IPS-15b (cell line): Measurements from ENCODE around the gene ARHGEF10L.

Experiments used
- H3K27me3 ChIP-seq: one replicate; pipeline ENCODE4 v1.6.1; 2013; ENCODE audit warnings: low read length; ENCODE audit not compliant: control insufficient read depth, insufficient read depth
- H3K36me3 ChIP-seq: one replicate; pipeline ENCODE4 v1.6.1; 2013; ENCODE audit warnings: low read length; ENCODE audit not compliant: control insufficient read depth, insufficient read depth
- H3K4me1 ChIP-seq: one replicate; pipeline ENCODE4 v1.6.1; 2013; ENCODE audit warnings: mild to moderate bottlenecking, low read length; ENCODE audit not compliant: control insufficient read depth, insufficient read depth
- H3K4me3 ChIP-seq: one replicate; pipeline ENCODE4 v1.5.1; 2013; ENCODE audit warnings: low read depth, low read length
- H3K9ac ChIP-seq: one replicate; pipeline ENCODE4 v1.6.1; 2013; ENCODE audit warnings: low read depth, mild to moderate bottlenecking, low read length
- H3K9me3 ChIP-seq: one replicate; pipeline ENCODE4 v1.6.1; 2013; ENCODE audit warnings: mild to moderate bottlenecking, low read length; ENCODE audit not compliant: control insufficient read depth, insufficient read depth

Gene ARHGEF10L

DNA sequence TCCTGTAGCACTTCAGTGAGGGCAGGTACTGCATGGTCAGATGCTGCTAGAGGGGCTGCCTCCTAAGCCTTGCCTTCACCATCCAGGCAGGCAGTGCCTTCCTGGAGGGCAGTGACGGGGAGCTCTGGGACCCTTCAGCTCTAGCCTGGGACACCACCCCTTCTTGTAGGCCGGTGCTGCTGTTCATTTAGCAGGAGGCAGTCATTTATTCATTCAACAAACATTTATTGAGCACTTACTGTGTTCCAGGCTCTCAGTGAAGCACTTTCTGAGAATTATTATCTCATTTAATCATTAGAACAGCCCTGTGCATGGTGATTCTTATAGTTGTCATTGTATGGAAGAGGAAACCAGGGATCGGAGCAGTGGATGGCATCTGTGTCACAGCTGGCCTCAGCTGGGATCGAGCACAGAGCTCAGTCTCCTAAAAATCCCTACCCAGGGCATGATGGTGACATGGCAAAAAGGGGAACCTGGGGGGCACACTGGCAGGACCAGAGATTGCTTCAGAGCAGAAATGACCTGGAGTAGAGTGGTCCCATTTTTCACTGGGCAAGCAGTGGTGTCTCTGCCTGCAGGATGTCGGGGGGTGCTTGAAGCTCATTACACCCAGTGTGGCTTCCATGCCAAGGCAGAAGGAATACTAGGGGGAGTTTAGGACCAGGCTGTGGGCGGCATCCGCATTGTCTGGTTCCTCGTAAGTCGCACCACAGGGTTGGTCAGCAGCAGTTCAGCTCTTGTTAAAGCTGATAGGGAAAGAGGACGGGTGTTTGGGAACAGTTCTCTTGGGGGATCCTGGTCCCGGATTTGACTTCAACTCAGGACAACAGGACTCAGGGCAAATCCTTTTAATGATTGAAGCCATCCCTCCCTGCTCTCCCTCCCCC is 28.8 kb downstream of the ARHGEF10L start:
- Histone ChIP-seq H3K36me3 (no peaks in the 10 kb centered on the region), H3K9me3 (no peaks in the 10 kb centered on the region), H3K4me1 (peaks cover 47% of the 10 kb centered on the region), H3K4me3 (no peak overlapping the region), H3K9ac (no peak overlapping the region), H3K27me3 (no peaks in the 10 kb centered on the region)

DNA sequence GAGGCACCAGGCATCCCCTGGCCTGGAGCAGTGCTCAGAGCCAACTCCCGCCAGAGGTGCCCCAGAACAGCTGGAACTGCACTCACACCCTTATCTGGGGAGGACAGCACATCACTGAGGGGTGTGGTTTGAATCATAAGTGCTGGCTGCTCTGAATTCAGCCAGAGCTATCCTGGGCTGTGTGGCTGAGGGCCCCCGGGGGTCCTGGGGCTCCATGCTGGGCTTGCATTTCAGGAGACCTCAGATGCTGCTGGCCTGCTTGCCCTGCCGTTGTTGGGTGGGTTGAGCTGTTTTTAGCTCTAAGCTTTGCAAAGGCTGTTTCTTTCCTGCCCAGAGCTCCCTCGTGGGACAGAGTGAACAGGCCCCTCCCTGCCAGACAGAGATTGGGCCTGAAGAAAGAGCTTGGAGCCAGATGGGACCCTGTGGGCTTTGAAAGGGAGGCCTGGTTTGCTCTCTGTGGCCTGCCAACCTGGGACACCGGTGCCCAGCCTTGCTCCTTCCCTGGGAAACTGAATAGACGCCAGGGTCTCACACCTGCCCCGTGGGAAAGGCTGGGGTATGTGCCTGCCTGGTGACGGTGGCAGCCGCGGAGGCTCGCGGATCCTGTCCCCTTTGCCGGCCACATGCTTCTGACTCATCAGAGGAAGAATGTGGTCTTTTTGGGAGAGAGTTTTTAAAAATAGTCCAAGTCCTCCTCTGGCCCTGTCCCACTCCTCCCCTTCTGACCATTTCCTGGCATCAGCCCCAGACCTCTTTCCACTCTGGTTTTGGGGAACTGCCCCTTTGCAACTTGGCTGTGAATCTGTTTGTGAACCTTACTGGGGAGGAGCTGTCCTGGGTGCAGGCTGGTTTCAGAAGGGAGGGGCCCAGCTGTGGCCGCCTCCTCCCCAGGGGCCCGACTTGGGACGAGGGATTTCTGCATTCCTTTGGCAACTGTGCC is 30.0 kb downstream of the ARHGEF10L start:
- Histone ChIP-seq H3K4me3 (no peak overlapping the region), H3K9me3 (no peaks in the 10 kb centered on the region), H3K9ac (peak overlapping the region; percentile 28), H3K4me1 (peaks cover 45% of the 10 kb centered on the region), H3K27me3 (no peaks in the 10 kb centered on the region), H3K36me3 (no peaks in the 10 kb centered on the region)

DNA sequence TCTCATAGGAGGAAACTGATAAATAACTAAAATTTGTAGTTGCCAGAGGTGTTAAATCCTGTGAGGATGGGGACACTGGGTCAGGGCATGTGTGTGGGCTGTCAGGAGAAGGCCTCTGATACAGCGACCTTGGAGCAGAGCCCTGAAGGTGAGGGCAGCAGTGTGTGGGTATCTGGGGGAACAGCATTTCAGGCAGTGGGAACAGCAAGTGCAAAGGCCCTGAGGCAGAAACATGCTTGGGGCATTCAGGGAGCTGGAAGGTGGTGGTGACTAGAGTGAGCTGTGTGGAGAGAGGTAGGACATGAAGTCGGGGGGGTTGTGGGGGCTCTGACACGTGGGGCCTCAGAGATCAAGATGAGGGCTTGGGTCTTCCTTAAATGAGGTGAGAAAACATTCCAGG is 30.7 kb downstream of the ARHGEF10L start:
- Histone ChIP-seq H3K36me3 (no peaks in the 10 kb centered on the region), H3K4me1 (peaks cover 38% of the 10 kb centered on the region), H3K9me3 (no peaks in the 10 kb centered on the region), H3K9ac (no peak overlapping the region), H3K27me3 (no peaks in the 10 kb centered on the region), H3K4me3 (no peak overlapping the region)

DNA sequence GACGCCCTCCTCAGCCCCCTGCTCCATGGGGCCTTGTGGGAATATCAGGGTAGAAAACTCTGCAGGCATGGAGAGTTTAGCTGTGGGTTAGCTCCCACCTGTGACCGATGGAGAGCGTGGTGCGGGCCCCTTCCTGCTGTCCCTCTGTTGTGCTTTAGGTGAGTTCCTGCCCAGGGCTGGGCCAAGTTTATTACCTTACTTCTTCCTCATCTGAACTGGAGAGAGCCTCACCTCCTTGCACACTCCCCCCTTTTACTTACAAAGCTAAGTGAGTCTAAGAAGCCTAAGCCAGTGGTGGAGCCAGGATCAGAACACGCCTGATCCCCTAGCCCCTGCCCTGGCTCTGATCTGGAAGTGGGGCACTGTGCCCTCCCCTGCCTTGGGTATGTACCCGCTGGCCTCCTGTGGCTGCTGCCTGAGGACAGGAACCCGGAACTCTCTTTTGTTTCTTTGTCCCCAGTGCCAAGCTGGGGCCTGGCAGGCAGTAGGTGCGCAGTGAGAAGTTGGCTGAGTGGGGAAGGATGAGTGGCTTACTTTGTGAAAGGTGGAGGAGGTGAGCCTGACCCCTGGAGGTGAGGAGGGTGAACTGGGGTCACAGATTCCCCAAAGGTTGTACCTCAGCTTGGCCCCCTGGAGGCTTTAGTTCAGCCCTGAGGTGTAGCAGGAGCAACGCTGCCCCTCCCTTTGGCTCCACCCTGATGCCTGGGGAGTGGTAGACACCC is 32.9 kb downstream of the ARHGEF10L start:
- H3K36me3 ChIP-seq: no peaks in the 10 kb centered on the region
- H3K9ac ChIP-seq: no peak overlapping the region
- H3K9me3 ChIP-seq: no peaks in the 10 kb centered on the region
- H3K4me1 ChIP-seq: peaks cover 30% of the 10 kb centered on the region
- no peak overlapping the region for H3K4me3 ChIP-seq
- no peaks in the 10 kb centered on the region for H3K27me3 ChIP-seq

DNA sequence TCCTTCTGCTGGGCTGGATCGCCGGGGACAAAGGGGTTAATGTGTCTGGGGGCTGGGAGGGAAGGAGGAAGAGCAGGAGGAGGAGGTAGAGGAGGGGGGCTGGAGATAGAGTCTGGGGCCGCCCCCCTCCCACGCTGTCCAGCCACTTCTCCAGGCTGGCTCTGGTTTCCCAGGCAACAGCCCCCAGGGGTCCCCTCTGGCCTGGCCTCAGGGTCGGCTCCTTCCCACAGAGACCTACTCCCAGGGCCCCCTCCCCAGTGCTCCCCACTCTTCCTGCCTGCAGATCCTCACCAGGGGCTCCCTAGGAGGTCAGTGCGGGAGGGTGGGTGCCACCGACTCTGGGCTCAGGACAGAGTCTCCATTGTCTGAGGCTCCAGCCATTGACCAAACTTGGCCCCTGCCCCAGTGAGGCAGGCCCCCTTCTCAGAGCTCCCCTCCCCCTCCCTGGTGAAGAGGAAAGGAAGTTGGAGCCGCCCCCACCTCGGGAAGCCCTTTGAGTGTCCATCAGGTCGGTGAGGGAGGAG is 34.1 kb downstream of the ARHGEF10L start:
- H3K4me1 ChIP-seq: peaks cover 27% of the 10 kb centered on the region
- H3K9ac ChIP-seq: peak overlapping the region; percentile 47
- no peaks in the 10 kb centered on the region for H3K27me3 ChIP-seq
- H3K36me3 ChIP-seq: no peaks in the 10 kb centered on the region
- H3K4me3 ChIP-seq: peak overlapping the region; percentile 35
- no peaks in the 10 kb centered on the region for H3K9me3 ChIP-seq

DNA sequence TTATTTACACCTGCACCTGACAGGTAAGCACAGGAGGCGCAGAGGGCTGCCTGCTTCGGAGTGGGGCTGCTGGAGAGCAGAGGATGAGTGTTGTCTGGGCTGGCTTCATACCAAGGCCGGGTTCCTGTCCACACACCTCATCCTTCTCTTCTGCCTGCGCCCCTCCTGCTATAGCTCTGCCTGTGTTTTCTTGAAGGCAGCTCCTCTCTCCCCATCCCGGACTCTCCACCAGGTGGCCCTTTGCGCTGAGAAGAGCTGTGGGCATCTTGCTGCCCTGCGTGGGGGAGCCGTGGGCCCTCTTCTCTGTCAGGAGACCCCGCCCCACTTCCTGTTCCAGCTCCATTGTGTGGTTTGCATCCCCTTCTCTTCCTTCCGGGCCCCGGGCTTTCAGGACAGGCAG is 35.0 kb downstream of the ARHGEF10L start:
- Histone ChIP-seq H3K36me3 (no peaks in the 10 kb centered on the region), H3K4me3 (no peak overlapping the region), H3K27me3 (no peaks in the 10 kb centered on the region), H3K4me1 (peaks cover 18% of the 10 kb centered on the region), H3K9ac (no peak overlapping the region), H3K9me3 (no peaks in the 10 kb centered on the region)

DNA sequence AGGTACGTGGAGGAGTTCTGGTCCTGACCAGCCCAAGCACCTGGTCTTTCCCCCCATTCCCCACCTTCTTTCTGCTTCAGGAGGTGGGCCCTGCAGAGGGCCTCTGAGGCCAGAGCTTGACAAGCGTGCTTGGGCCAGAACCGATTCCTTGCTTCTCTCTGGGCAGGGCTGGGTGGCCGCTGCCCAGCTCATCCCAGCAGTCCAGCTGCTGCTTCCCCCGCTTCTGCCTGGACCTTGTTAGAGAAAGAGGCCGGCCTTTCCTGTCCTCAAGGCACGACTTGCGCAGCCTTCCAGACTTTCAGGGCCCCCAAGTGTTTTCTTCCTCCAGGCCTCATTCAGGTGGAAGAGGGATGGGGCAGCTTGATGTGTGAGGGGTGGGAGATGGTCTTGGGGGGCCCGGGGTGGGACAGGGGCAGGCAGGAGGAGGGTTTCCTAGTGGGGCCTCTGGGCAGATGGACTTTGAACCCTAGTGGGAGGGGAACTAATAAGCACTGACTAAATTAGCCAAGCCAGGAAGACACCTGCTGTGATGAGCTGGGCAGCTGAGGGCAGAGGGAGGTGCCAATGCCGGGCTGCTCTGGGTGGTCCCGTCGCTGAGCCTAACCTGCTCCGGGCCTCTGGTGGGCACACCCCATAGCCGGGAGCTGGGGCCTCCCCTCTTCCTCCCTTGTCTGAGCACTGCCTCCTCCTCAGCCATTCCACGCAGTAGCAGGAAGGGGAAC is 36.5 kb downstream of the ARHGEF10L start:
- Histone ChIP-seq H3K27me3 (no peaks in the 10 kb centered on the region), H3K9ac (peak overlapping the region; percentile 24), H3K36me3 (peaks cover 3% of the 10 kb centered on the region), H3K4me1 (peaks cover 16% of the 10 kb centered on the region), H3K4me3 (no peak overlapping the region), H3K9me3 (no peaks in the 10 kb centered on the region)

DNA sequence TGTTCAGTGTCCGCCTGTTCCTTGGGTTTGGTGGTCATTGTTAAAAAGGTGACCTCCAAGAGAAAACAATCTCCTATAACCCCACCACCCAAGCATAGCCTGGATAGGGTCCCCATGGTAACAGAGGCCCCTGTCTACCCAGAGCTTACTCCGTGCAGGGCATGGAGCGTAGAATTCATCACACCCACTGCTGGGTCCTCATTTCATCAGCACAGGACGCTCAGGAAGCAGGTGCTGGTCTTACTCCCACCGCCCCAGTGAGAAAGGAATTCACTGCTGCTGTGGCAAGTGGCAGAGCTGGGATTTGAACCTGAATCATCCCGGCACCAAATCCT is 37.0 kb downstream of the ARHGEF10L start:
- Histone ChIP-seq H3K4me1 (peaks cover 16% of the 10 kb centered on the region), H3K36me3 (peaks cover 3% of the 10 kb centered on the region), H3K9me3 (no peaks in the 10 kb centered on the region), H3K9ac (no peak overlapping the region), H3K4me3 (no peak overlapping the region), H3K27me3 (no peaks in the 10 kb centered on the region)

DNA sequence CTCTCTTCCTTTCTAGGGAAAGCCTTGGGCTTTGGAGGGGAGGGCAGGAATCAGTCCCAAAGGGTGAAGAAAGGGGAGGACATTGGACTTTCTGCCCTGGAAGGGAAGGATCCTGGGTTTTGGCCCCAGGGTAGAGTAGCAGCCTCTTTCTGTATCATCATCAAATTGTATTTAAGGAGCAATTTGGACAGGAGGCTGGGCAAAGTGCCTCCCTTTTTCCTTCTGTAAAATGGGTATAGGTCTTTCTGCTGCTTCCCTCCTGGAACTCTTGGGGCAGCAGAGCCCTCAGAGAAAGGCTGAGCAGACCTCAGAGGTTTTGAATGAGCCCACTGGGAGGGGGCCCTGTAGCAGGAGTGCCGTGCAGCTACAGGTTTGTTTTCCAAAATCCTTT is 38.4 kb downstream of the ARHGEF10L start:
- Histone ChIP-seq H3K27me3 (no peaks in the 10 kb centered on the region), H3K9ac (no peak overlapping the region), H3K4me1 (peaks cover 11% of the 10 kb centered on the region), H3K4me3 (no peak overlapping the region), H3K36me3 (peaks cover 9% of the 10 kb centered on the region), H3K9me3 (no peaks in the 10 kb centered on the region)

DNA sequence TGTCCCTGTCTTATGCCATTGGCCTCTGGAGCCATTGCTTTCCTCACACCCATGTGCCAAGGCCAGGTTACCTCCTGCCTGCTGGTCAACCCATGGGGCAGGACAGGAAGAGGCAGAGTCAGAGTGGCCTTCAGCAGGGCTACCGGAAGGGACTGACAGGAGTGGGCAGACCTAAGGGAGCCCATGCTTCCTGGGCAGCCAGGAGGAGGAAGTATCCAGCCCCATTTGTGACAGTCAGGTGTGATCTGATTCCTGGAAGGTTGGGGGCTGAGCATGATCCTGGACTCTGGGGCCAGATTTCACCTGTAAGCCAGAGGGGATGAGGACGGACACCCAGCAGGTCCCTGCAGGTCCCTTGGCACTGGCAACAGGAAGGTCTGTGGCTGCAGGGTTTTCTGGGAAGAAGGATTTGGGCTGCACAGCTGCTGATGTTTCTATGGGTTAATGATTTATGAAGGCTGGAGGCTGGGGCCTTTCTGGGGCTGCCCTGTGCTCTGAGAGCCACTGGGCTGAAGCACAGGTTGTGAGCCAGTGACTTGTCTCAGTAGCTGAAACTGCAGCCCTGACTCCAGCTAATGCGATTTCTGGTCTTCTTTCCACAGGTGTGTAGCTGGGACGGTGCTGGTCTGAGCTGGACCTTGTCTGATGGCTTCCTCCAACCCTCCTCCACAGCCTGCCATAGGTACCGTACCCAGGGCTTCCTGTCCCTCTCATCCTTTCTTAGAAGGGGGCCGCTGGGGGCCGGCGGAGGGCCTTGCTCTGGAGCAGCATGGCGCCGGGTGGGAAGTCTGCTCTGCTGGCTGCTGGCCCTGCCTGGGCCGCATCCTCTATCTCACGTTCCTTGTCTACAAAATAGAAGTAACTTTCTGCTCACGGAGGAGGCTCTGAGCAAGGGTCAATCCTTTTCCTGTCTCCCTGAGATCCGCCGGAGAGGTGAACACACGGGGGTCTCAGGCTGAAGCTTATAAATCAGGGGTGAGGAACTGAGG is 40.7 kb downstream of the ARHGEF10L start:
- Histone ChIP-seq H3K27me3 (no peaks in the 10 kb centered on the region), H3K4me3 (no peak overlapping the region), H3K9me3 (no peaks in the 10 kb centered on the region), H3K4me1 (peaks cover 6% of the 10 kb centered on the region), H3K36me3 (peaks cover 15% of the 10 kb centered on the region), H3K9ac (peak overlapping the region; percentile 37)
